Middle frontal gyrus (tissue), 1 donor: Measurements from ENCODE around the gene SGCA.

ENCODE experiments used
- DNase-seq: peaks from one replicate; pipeline ENCODE4 v3.0.0-alpha.2; 2015; ENCODE audit warnings: low spot score; ENCODE audit errors: extremely low spot score

The SGCA gene

DNA sequence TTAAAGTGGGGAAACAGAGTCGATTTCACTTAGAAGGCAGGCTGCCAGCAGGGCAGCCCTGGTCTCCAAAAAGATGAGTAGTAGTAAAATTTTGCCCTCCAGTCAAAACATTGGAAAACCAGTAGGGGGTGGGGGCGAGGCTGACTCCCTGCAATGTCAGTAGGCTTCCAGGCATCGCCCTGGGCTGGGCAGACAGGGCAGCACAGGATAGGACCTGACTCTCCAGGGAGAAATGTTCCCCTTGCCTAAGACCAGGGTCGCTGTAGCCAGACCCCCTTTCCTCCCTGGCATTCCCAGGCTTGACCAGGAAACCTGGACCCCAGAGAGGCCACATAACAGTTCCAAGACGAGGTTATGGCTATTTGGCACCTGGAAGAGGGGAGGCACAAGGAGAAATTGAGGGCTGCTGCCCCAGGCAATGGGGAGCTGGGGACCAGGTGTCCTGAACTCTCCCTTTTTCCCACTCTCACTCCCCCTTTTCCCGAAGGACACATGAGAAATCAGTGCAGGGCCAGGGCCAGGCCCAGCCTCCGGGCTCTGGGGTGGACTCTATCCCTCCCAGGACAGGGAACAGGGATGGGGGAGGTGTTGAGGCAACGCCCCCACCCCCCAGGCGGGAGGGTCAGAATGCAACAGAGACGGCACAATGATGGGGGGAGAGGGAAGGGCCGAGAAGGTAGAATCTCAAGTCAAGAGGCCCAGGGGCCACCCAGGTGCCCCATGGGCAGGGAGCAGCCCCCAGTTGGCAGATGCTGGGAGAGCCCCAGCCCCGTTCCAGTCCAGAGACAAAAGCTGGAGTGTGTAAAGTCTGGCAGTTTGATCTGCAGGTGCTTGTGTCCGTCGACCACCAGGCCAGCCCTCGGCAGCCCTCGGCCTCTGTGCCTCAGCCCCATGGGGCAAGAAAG, 31.3 kb upstream of the SGCA start:
- DNase-seq, result no peak

DNA sequence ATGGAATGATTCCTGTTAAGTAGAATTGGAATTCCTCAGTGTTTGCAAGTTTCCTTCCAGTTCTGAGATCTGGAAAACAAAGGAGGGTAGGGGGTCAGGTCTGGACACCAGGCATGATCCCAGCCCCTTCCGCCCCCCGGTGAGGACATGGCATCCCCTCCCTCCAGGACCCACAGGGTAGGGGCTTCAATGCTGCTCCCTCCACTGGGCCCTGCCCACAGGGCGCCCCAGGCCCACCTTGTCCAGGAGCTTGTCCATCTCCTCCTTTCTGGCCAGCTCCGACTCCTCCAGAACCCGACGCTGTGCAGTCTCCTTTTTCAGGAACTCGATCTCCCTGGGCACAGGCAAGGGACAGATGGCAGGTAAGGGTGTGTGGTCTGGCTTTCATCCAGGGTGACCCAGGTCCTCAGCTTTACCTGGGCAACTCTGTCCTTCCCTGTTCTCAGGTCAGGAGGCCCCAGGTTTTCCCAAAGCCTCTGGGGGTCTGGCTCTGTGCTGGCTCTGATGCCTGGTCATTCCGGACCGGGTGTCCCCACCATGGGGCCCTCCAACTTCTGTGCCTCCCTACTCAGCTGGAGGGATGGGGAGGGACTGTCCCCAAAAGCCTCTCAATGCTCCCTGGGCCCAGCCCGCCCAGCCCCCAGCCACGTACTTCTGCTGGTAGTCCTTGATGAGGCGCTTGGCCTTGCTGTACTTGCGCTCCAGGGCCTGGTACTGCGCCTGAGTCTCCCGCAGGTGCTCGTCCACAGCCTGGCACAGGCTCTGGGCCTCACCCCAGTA, 30.3 kb upstream of the SGCA start:
- DNase-seq, result no peak

DNA sequence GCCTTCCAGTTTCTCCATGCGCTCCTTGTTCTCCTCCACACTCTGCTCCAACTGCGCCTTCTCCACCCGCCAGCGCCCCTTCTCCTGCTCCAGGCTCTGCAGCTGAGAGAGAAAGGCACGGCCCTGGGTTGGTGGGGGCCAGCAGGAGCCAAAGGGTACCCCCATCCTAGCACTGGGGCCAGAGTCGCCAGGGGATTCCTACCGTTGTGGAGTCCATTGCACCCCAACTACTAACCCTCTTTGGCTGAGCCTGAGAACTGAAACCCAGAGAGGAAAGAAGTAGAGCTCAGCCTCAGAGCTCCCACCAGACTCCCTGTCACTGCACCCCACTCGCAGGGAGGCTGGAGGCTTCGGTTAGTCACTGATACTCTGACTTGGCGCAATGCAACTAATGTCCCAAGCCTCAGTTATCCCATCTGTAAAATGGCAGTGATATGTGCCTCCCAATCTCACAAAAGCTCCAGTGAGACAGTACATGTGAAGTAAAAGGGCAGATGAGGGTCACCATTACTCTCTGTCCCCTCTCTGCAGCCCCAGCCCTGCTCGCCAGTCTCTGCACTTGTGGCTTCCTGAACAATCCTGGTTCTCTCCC, 29.6 kb upstream of the SGCA start:
- DNase-seq, result no peak

DNA sequence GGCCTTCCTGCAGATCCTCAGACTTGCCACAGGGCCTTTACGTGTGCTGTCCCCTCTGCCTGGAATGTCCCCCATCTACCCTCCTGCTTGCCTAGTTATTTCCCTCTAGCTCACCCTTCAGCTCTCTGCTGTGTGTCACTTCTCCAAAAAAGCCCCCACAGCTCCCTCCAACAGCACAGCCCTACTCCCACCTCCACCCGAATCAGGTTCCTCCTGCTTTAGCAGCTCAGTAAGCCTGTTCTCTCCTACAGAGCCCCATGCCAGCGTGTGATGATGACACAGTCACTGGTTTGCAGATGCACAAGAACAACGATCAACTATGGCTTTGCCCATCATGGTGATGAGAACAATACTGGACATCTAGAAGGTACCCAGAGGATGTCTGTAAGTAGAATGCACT, 28.8 kb upstream of the SGCA start:
- no peak for DNase-seq

DNA sequence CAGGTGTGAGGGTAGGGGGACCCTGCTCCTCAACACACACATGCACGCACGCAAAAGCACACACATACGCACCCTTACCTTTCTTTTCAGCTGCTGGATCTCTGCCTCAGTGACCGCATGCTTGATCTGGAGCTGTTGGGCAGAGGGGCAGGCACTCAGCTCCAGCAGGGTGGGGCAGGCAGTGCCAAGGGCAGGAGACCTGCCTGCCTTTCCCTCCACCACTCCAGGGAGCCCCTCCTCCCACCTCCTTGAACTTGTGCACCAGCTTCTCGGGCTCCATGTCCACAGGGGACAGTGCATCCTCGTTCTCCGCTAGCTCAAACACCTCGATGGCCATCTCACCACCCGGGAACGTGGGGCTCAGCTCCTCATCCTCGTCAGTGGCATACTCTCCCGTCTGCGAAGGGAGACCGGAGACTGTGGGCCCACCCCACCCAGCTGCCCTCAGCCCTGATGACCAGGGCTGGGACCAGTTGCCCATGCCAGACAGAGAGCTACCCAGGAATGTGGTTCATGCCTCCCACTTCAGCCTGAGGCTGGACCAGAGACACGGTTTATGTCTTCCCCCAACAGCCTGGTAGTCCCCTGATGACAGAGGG, 26.5 kb upstream of the SGCA start:
- no peak for DNase-seq

DNA sequence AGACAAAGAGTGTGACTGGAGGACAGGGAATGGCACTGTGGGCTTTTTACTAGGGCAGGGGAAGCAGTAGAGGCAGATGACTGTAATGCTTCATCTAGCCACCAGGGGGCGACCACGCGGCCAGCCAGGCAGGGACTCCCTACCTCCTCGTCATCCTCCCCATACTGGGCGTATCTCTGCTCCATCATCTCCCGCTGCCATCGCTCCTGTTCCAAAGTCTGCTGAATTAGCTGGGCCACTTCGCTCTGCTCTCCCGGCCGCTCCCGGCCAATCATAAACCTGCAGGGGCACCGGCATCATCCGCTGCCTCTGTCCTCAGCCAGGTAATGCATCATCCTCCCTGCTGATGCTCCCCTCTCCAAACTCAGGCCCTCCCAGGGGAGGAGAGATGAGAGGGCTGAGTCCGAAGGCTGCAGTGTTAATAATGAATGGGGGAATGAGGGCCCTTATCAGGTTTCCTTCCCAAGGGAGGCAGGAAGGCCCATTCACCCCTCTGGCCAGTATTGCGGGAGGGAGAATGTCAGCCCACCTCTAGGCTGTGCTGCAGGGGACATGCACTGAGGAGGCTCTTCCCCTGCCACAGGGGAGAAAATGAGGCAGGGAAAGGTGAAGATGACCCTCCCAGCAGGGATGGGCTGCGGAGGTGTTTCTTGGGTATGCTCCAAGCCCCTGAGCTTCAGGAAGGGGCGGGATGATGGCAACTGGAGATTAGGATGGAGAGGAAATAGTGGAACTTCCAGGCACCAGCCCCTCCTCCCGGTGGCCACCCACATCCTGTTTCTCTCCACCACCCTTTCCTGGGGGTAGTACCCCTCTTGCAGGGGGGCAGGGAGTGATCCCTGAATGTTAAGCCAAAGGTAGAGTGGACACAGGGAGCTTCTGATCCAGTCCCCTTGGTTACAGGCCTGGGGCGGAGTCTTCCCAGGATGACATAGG, 25.6 kb upstream of the SGCA start:
- DNase-seq, result no peak

DNA sequence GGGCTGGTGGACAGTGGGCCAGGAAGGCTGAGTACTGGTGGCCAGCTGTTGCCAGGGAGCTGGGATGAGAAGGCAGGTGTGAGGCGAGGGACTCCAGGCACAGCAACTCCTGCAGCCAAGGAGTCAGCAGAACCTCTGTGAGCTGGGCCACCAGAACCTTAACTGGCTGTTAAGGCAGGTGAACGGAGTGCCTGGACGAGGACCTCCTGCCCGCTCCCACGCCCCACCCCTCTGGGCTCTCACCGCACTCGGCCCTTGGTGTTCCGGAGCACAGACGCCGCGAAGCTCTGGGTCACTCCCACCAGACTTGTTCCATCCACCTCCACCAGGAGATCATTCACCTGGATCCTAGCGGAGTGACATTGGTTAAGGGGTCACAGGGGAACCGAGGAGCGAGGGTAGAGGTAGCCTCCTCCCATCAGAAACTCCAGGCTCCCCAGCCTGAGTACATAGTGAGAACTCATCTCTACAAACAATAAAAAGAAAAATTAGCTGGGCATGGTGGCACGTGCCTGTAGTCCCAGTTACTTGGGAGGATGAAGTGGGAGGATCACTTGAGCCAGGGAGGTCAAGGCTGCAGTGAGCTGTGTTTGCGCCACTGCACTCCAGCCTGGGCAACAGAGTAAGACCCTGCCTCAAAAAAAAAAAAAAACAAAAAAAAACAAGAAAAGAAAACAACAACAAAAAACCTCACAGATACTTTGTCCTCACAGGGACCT, 24.6 kb upstream of the SGCA start:
- no peak for DNase-seq

DNA sequence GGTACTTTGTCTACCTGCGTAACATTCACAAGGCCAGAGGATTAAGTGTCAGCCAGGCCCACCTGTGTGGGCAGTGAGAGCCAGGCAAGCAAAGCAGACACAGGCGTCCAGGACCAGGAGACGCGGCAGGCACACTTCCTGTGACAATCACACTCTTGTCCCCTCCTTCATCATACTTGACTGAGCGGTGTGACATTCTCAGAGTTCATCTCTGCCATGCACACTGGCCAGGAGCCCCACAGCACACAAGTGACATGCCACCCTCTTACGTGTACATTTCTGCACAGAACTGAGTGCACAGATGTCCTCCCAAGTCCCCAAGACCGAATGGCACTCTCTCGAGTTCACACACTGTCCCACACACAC, 24.1 kb upstream of the SGCA start:
- DNase-seq, result no peak

DNA sequence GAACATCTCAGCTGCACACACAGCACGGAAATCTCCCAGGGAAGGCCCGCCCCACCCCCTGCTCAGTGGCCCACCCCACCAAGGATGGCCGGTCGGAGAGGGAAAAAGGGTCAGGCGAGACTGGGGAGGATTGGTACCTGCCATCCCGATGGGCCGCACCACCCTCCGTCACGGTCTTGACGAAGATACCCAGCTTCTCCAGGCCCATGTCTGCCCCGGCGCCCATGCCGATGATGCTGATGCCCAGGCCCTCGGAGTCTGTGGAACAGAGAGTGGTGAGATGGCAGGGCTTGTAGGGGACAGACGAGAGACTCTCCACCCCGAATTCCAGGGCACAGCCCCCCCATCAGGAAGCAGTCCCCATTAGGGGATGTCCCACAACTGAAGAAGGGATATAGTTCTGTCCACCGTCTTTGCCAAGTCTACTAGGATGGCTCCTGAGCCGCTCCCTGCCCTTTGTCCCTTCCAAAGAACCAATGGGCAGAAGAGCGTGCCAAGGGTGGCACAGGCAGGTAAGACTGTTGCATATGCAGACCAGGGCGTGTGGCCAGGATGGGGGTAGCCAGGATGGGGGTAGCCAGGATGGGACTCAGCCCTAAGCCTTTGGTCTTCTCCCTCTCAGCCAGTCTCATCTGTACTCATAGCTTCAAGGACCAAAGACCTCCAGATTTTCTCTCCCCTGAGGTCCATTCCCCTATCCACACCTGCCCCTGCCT, 22.2 kb upstream of the SGCA start:
- no peak for DNase-seq

DNA sequence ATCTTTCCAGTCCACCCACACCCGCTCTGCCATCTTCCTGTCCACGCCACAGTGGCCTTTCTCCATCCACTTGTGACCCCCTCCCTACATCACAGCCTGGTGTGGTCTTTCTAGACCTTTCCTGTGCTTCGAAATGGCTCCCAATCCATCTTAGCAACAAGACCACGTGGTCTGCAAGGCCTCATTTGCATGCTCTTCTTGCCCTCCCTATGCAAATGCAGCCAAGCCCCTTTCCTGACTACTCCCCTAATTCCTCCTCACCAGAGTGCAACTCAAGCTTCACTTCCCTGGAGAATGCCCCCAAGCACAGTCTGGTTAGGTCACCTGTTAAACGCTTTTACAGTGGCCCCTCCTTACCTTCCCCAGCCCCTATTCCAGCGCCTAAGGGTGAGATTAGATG, 21.4 kb upstream of the SGCA start:
- no peak for DNase-seq

DNA sequence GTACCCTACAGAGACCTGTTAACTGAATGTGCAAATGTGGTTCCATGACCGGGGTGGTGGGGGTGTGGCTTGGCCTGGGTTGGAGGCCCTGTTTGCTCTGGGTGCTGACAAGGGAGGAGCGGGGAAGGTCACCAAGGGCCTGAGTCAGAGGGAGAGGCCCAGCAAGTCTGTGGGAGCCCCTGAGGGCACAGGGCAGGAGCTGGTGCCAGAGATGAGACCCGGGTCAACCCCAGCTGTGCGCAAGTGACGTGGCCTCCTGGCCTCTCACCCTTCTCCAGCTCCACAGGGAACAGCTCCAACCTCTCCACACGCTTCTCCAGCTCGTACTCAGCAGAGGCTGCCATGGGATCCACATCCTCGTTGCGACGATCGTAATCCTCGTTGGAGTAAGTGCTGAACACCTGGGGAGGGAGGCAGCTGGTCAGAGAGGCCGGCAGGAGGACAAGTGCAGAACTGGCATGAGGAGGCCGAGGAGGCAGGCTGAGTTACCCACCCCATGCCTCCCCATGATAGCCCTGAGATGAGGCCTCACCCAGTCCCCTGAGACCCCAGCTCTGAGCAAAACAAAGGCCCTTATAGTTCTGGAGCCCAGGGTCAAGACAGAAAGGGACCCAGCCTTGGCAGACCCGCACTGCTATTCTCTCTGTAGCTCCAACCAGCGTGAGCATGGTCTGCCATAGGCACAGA, 20.8 kb upstream of the SGCA start:
- DNase-seq, result no peak

DNA sequence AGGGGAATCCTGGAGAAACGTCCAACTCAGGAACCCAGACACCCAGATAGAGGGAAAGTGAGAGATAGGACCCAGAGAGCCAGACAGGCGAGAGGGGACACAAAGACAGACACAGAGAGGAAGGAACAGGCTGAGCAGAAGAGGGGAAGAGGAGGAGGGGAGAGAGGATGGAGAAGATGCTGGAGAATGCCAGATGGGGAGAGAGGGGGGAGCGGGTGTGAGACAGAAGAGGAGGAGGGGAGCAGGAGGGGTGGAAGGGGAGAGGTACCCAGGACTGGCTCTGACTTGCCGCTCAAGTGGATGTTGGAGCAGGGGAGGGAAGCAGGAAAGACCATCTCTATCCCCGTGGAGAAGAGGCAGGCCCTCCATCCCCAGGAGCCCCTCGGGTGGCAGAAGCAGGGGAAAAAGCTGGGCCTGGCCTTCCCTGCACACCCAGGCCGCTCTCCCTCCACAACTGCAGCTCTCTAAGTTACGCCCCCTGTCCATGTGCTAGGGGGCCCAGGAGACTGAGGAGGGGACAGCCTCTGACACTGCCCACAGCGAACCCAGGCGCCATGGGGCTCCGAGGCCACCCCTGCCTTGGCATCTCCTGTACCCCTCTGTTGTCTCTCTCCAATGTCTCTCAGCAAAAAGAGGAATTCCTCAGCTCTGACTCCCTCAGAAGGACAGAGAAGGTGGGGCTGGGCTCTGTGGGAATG, 20.1 kb upstream of the SGCA start:
- DNase-seq, result no peak

DNA sequence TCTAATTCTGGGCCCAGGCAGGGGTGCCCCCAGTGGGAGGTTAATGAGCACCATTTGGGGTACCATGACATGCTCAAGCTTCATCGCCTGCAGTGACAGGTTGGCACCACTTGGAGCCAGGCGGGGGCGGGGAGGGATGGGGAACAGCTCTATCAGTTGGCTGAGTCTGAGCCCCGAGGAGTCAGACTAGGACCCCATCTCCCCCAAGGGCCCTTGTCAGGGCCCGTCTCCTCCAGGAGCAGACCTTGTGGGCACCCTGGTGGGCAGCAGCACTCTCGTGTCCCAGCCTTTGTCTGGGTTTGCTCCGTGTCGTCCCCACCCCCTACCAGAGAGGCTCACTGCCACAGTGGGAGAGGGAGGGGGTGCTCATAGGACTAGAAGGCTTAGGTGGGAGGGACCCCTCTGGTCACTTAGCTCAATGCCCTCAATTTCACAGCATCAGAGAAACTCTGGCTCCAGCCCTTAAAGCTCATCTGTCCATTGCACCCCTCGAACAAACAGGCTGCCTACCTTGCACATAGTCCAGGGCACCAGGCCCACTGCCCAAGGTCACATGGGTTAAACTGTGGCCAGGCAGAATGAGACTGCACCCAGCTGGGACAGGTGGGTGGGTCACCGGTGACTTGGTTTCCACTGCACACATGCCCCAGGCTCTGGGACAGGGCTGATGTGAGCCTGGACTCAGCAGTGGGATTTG, 19.4 kb upstream of the SGCA start:
- DNase-seq, result no peak

DNA sequence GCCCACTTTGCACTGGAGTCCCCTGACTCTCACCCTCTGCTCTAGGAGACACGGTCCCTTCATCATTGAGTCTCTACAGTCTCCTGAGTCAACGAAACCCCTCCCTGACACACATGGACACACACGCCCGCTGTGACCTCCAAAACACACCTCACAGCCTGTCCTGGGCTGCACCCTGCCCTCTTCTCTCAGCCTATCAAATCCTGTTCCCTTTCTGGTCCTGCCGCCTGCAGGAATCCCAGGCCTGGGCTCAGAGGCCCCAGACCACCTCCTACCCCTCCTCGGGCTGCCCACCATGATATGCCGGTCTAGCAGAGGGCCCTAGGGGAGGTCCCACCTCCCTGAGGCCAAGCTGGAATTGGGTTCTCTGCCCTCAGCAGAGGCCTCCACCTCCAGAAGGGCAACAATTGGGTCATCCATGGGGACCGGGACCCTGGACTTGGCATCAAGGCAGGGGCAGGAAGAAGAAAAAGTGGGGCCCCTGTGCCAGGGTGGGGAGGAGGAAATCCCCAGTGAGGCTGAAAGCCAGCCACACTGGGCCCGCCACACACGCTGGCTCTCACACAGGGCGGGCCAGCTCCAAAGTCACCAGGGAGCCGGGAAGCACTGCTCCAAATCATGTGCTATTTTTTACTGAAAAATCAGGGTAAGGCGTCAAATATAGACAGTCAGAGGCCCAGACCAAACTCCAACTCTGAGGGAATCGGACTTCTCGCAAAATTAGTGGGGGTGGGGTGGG, 18.7 kb upstream of the SGCA start:
- no peak for DNase-seq

DNA sequence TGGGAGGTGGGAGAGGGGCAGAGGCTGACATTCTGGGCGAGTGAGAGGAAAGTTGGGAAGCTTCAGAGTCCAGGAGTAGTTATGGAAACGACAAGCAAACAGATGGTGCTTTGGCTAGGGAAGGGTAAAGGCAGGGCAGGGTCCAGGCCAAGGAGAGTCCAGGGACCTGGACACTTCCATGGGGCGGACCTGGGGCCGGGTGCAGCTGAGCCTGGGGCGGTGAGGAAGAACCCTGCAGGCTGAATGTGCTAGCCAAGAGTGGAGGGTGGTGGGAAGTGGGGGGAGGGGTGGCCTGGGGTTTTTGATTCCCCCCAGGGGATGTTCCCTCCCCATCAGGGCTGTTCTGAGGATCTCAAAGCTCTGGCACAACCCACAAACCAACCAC, 18.0 kb upstream of the SGCA start:
- DNase-seq, result no peak

DNA sequence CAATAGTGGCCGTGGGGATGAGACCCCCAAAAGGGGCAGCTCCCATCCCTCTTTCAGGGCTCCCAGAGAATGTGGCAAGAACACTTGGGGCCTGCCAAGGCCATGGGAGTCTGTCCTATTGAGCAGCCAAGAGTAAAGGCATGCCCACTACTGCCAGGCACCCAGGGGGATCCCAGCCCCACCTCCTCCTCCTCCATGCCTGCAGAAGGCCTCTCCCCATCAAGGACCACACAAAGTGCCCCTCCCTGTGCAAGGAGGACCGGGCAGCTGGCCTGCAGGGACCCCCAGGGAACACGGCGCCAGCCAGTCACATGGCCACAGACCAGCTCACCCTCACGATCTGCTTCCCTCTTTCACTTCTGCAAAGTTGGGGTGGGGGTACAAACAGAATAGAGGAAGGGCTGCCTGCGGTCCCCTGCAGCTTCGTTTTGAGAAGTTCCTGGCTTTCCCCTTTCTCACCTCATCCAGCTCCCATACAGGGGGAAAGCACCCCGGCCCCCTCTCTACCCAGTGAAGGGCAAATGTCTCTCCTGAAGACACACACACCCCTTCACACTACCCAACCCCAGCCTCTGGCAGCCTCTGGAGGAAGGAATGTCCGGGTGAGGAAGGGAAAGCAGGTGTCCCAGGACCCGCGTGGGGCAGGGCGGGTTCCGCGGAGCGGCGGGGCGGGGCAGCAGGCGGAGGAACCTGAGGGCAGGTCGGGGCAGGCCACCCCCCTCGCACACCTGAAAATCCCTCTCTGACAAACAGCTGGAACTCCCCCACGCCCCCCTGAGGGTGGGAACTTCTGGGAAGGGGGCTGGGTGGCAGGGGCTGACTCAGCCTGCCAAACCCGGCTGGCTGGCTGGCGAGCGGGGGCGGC, 17.3 kb upstream of the SGCA start:
- no peak for DNase-seq
